Parathyroid adenoma (tissue), 2 donors: ENCODE results near the gene NUP133.
A peak's percentile ranks its signal among the peaks of the same experiment; 100 is the strongest.

Experiments used
- H2AFZ ChIP-seq: fragments of 300-600 bp; sonication (generic); one replicate; pipeline ENCODE4 v1.7.0; 2017; ENCODE audit warnings: antibody characterized with exemption, mild to moderate bottlenecking
- H3K27ac ChIP-seq: fragments of 300-600 bp; sonication (generic); one replicate; pipeline ENCODE4 v1.7.0; 2017
- H3K27me3 ChIP-seq: fragments of 300-600 bp; sonication (generic); one replicate; pipeline ENCODE4 v1.7.0; 2017; ENCODE audit warnings: low read length; ENCODE audit not compliant: control insufficient read depth, insufficient read depth
- H3K36me3 ChIP-seq: fragments of 300-600 bp; sonication (generic); one replicate; pipeline ENCODE4 v1.7.0; 2017; ENCODE audit warnings: low read length; ENCODE audit not compliant: control insufficient read depth, insufficient read depth
- H3K4me1 ChIP-seq: fragments of 300-600 bp; sonication (generic); one replicate; pipeline ENCODE4 v1.7.0; 2017; ENCODE audit warnings: control low read depth
- H3K4me2 ChIP-seq: fragments of 300-600 bp; sonication (generic); one replicate; pipeline ENCODE4 v1.7.0; 2017; ENCODE audit warnings: low read length
- H3K4me3 ChIP-seq: fragments of 300-600 bp; sonication (generic); one replicate; pipeline ENCODE4 v1.7.0; 2017; ENCODE audit warnings: low read depth, low read length
- H3K79me2 ChIP-seq: fragments of 300-600 bp; sonication (generic); one replicate; pipeline ENCODE4 v1.7.0; 2017; ENCODE audit warnings: control low read depth
- H3K9ac ChIP-seq: fragments of 300-600 bp; sonication (generic); one replicate; pipeline ENCODE4 v1.7.0; 2017; ENCODE audit warnings: mild to moderate bottlenecking
- H3K9me3 ChIP-seq: fragments of 300-600 bp; sonication (generic); one replicate; pipeline ENCODE4 v1.7.0; 2017; ENCODE audit warnings: low read length; ENCODE audit not compliant: control insufficient read depth
- TF ChIP-seq, protein P1 (sequence below): fragments of 300-600 bp; sonication (generic); IDR thresholded peaks from one replicate; pipeline ENCODE4 v1.7.0; 2017; ENCODE audit warnings: antibody characterized with exemption, mild to moderate bottlenecking
- donor health status: primary hyperparathyroidism.

Gene NUP133

DNA sequence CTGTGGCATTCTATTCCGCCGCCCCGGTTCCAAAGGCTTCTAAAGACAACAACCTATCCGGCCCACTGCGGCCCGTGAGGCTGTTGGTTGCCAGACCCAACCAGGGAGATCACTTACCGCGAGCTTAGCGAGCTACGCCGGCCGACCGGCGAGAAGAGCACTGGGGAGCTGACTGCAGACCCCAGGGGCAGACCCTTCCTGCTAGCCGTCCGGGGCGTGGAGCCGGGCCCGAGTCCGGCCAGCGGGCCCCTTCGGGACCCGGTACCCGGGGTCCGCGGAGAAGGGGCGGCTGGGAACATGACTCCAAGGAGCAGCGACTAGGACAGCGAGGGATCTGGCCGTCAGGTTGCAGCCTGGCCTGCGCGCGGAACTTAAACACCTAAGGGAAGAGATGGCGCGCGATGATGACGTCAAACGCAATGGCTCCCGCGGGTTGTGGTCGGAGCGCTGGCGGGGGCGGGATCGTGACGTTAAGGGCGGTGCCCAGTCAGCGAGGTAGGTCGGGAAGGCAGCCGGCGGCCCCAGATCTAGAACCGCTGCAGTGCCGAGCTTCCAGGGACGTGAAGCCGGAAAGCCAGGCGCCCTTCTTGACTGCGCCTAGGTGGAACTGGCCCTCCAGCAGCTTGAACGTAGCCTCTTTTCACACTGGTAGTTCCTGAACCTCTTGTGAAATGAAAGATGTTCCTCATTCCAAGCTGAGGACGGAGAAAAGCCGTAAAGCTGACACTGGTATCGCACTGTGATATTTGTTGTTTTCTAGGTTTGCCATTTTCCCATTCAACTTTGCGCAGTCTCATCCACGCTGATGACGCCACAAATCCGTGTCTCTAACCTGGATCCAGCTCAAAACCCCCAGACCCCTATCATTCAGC lies at the start of gene NUP133:
Gene NUP133, minus strand, starts transcription at position 391 of the 872 bp plus-strand sequence. Its CDS starts 92 bp downstream, at position 299.
- H3K27me3 ChIP-seq, result no peaks in the 10 kb centered on the region
- H3K79me2 ChIP-seq, result no peaks in the 10 kb centered on the region
- peak within 1 kb of the TSS; percentile 94 for H2AFZ ChIP-seq
- no peaks in the 10 kb centered on the region for H3K36me3 ChIP-seq
- TF ChIP-seq, protein P1, sequence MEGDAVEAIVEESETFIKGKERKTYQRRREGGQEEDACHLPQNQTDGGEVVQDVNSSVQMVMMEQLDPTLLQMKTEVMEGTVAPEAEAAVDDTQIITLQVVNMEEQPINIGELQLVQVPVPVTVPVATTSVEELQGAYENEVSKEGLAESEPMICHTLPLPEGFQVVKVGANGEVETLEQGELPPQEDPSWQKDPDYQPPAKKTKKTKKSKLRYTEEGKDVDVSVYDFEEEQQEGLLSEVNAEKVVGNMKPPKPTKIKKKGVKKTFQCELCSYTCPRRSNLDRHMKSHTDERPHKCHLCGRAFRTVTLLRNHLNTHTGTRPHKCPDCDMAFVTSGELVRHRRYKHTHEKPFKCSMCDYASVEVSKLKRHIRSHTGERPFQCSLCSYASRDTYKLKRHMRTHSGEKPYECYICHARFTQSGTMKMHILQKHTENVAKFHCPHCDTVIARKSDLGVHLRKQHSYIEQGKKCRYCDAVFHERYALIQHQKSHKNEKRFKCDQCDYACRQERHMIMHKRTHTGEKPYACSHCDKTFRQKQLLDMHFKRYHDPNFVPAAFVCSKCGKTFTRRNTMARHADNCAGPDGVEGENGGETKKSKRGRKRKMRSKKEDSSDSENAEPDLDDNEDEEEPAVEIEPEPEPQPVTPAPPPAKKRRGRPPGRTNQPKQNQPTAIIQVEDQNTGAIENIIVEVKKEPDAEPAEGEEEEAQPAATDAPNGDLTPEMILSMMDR, result no peak
- peak within 1 kb of the TSS; percentile 86 for H3K27ac ChIP-seq
- peak within 1 kb of the TSS; percentile 55 for H3K9ac ChIP-seq
- no peaks in the 10 kb centered on the region for H3K9me3 ChIP-seq
- peak within 1 kb of the TSS; percentile 85 for H3K4me3 ChIP-seq
- H3K4me2 ChIP-seq, result peak within 1 kb of the TSS; percentile 62
- no peaks in the 10 kb centered on the region for H3K4me1 ChIP-seq

DNA sequence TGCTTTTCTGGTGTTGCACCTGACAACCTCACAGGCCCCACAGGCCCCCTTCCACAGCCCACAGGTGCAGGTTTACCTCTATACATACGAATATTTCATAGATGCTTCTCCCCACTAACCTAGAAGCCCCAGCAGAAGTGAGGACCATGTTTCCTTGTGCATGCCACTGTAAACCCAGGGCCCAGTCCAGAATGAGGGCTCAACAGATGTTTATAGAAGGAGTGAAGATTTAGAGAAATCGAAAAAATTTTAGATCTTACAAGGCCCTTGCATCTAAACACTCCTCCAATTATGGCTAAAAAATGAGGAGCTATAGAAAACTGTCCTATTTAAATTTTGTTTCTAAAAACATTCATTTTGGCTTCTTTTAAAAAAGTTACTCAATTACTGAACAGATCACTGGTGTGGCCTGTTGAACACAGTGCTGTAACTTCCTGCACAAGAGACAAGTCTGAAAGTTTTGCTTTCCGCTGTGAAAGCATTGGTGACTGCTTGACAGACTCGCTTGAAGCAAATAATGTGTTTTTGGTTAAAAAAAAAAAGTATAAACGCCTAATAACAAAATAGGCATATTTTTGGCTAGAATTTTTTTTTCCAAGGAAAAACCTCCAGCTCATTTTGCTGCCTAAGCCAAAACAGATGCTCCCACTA lies 49.2 kb upstream of the NUP133 start:
- no peak overlapping the region for H3K27ac ChIP-seq
- no peaks in the 10 kb centered on the region for H3K36me3 ChIP-seq
- H3K4me2 ChIP-seq, result peak overlapping the region; percentile 86
- TF ChIP-seq, protein P1, result no peak
- no peaks in the 10 kb centered on the region for H3K27me3 ChIP-seq
- peak overlapping the region; percentile 59 for H3K4me3 ChIP-seq
- peaks cover 7% of the 10 kb centered on the region for H3K79me2 ChIP-seq
- H2AFZ ChIP-seq, result peak overlapping the region; percentile 76
- H3K9ac ChIP-seq, result no peak overlapping the region
- H3K4me1 ChIP-seq, result no peaks in the 10 kb centered on the region
- H3K9me3 ChIP-seq, result no peaks in the 10 kb centered on the region

DNA sequence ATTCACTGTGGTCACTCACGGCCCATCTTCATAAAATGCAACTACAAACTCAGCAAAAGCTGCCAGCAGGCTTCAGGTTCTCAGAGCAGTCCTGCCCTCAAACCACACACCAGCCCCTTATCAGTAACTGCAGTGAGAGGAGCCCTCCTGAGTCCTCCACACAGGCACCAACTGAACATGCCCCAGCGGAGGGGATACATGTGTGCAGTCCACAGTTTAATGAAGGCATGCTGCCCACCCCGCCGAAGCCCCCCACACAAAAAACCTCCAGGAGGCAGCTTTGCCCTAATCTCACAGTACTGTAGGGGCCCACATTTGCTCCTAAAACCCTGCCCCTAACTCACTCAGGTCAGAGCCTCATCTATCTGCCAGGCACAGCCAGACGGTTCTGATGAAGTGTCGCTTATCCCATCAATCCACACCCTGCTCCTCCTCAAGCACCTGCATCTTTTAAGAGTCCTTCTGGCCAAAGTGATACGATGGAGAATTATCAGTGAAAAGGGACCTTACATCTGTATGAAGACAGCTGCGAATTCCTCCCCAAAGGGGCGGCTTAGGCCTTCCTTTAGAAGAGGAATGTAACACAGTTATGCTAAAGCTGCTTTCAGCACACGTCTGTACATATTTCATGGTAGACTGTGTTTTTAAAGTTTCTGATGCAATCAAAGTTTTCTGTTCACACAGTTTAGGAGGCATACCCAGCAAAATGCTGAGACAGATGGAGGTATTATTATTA lies 46.9 kb upstream of the NUP133 start:
- Histone ChIP-seq H3K27ac (no peak overlapping the region), H3K4me2 (no peak overlapping the region), H3K9me3 (no peaks in the 10 kb centered on the region), H3K36me3 (no peaks in the 10 kb centered on the region), H3K27me3 (no peaks in the 10 kb centered on the region), H2AFZ (no peak overlapping the region), H3K4me1 (no peaks in the 10 kb centered on the region), H3K4me3 (no peak overlapping the region), H3K9ac (no peak overlapping the region), H3K79me2 (peaks cover 7% of the 10 kb centered on the region)
- TF ChIP-seq, protein P1, result no peak

DNA sequence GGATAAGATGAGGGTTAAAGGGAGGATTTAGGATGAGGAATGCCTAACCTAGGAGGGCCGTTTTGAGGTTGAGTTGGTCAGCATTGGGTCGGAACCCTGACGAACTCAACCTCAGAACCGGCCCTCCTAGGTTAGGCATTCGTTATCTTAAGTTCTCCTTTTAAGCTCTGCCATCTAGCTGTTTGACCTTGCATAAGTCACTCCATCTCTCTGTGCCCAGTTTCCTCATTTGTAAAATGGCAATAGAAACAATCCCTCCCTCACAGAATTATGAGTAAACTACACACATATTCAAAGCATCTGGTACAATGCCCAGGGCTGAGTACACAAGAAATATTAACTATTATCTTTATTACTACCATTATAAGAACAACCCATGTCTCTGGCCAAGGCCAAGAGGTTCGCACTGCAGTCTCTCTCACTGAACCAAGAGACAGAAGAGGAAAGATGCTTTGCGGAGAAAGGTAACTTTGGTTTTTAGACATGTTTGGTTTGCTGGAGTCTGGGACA lies 45.5 kb upstream of the NUP133 start:
- Histone ChIP-seq H3K36me3 (no peaks in the 10 kb centered on the region), H3K9ac (no peak overlapping the region), H3K4me2 (no peak overlapping the region), H3K4me3 (no peak overlapping the region), H3K4me1 (no peaks in the 10 kb centered on the region), H3K27ac (no peak overlapping the region), H3K27me3 (no peaks in the 10 kb centered on the region), H3K9me3 (no peaks in the 10 kb centered on the region), H3K79me2 (peaks cover 13% of the 10 kb centered on the region), H2AFZ (no peak overlapping the region)
- TF ChIP-seq, protein P1, result no peak
